HG03045 (cell line): ENCODE results near the gene WHAMM.
"Not testable (repeated sequence)": the region's sequence is repeated elsewhere in the genome, so short reads cannot be mapped to it uniquely, and the experiment has no call there.

Source experiments
- ATAC-seq: cut with Tn5 transposase; IDR thresholded peaks from one replicate; pipeline ENCODE4 v1.9.1; 2021; ENCODE audit warnings: mild to moderate bottlenecking, moderate library complexity; ENCODE audit not compliant: unreplicated experiment

The WHAMM gene

DNA sequence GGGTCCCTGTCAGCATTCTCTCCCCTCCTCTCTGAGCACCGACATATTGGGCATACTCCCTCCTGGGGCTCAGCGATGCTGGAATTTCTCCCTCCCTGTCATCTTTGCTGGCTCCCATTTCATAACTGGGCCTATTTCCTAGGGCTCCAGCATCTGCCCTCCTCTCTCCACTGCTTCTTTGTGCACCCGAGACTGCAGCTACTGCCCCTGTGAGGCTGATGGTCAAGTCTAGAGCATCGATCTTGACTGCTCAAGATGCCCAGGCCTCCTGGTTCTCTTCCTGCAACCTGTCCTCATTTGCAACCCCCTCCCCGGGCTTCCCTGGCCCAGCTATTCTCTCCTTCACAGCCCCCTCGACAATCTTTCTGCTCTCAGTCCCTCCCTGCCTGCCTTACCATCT lies 53.5 kb downstream of the WHAMM start:
- ATAC-seq: no peak

DNA sequence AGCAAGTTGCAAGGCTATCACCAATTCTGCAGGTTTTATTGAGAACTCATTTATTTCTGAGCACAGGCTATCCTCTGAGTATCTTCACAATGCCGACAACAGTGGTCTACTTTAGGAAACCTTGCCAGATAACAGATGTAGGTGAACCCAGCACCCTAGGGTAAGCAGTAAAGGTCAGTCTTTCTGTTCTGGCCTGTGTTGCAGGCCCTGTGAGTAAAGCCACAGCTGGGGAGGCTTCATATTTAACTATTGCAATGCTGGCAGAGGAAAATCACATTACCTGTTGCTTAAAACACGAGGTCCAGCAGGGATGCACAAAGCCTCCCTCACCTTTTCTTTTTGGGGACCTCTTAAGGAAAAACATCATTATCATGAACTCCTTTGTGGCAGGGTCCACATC lies 55.5 kb downstream of the WHAMM start:
- no peak for ATAC-seq

DNA sequence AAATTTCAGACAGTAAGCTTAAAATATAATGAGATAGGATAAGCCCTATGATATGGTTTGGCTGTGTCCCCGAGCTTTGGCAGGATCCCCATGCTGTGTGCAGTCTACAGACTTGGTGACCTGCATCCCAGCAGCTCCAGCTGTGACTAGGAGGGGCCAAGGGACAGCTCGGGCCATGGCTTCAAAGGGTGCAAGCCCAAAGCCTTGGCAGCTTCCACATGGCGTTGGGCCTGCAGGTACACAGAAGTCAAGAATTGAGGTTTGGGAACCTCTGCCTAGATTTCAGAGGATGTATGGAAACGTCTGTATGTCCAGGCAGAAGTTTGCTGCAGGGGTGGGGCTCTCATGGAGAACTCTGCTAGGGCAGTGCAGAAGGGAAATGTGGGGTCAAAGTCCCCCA lies 56.2 kb downstream of the WHAMM start:
- ATAC-seq: not testable (repeated sequence)

DNA sequence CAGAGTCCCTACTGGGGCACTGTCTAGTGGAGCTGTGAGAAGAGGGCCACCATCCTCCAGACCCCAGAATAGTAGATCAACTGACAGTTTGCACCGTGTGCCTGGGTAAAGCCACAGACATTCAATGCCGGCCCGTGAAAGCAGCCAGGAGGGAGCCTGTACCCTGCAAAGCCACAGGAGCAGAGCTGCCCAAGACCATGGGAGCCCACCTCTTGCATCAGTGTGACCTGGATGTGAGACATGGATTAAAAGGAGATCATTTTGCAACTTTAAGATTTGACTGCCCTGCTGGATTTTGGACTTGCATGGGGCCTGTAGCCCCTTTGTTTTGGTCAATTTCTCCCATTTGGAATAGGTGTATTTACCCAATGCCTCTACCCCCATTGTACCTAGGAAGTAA lies 56.6 kb downstream of the WHAMM start:
- not testable (repeated sequence) for ATAC-seq

DNA sequence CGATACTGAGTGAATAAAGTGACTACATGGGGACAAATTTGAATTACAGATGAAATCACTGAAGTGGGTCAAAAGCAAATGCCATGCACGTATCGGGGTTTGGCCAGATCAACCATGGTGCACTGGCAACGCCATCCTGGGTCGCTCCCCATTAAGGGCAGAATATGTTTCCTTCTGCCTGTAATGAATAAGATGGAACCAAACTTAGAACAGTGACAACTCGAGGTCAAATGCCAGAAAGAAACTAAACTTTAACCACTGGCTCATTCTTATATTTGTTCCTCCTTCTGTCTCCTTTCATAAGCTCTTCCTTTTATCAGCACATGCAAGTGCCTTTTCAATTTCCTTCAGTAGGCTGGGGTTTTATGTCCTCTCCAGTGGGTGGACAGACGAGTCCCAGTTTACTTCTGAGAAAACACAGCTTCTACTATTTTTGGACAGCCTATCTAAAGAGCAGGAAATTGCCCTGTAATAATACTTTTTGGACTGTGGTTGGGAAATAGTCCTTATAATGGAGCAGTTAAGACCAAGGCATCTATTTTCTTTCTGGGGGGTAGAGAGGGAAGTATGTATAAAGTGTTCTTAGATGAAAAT lies 61.4 kb downstream of the WHAMM start:
- no peak for ATAC-seq

DNA sequence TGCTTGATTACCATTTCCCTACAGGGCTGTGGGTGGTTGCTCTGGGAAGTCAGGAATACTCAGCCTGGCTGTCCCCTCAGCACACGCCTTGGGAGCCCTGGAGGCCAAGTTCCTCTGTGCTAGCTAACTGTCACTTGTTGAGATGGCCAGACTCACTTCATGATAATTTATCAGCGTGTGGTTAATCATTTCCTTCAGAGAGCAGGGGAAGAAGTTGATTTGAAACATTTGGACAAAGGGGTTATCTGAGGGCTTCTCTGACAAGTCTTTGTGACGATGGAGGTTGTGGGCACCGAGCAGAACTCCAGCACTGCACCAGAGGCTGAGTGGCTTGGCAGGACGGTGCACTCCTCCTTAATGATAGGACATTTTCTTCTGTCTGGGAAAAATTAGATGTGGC lies 61.9 kb downstream of the WHAMM start:
- ATAC-seq: no peak

DNA sequence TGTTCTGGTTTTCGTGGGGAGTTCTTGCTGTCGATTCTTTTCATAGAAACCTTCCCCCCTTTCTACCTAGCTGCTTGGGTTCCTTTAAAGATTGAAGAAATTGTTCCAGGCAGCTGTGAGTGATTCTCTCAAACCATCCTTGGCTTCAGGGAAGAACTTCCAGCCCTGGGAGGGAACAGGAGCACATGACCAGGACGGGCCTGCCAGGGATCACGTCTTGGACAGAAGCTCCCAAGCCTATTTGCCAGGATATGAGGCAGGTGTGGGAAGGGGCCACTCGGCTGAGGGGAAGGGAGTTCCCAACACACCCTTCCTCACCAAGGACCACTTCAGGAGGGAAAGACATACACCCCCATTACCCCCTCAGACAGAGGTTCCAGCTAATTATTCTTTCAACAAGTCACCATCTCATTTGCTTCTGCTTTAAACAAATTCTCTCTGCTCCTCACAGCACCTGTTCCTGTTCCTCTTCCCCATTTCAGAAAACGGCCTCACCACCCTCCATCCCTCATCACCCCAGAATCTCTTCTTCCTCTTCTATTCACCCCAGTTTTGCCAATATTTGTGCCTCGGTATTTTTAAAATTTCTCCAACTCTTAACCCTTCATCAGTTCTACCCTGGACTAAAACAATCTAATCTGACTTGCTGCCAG lies 62.5 kb downstream of the WHAMM start:
- ATAC-seq: no peak

DNA sequence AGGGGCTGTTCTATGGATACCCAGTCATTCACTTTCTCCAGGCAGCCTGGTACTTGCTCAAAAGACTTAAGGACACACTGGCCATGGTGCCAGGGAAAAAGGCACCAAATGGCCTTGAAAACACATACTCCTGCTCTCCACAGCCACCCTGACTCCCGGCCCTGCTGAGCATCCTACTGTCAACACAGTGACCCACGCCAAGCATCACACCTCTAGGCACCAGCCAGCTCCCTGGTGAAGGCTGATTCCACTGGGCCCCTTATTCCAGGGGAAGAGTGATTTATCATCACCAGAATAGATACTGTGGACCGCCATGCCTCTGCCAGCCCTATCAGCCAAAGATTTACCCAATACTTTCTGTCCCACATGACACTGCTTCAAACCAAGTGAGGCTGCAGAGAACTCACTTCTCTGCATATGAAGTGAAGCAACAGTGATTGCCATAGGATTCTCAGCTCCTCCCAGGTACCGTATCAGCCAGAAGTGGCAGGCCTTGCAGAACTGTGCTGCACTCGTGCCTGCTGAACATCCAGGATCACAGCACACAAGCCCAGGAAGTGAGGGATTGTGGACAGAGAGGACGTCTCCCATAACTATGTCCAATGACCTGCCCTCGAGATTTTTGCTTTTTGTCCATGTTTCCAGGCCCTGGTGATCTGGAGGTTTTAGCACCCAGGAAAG lies 63.7 kb downstream of the WHAMM start:
- ATAC-seq: no peak

DNA sequence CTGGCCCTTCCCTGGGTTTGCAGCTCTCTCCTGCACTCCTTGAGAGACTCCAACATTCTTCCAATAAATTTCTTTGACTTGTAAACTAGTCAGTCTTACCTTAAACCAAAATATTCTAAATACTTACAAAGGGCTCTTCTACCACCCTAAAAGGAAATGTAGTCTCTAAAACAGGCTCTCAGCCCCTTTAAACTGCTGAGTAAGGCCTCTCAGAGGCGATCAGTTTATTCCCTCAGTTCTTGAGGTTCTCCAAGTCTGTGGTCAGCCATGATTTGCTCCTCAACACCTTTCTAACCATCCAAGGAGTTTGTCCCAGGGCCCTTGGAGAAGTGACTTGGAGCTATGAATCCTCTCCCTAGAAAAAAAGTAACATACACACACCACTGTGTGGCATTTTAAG lies 64.8 kb downstream of the WHAMM start:
- no peak for ATAC-seq

DNA sequence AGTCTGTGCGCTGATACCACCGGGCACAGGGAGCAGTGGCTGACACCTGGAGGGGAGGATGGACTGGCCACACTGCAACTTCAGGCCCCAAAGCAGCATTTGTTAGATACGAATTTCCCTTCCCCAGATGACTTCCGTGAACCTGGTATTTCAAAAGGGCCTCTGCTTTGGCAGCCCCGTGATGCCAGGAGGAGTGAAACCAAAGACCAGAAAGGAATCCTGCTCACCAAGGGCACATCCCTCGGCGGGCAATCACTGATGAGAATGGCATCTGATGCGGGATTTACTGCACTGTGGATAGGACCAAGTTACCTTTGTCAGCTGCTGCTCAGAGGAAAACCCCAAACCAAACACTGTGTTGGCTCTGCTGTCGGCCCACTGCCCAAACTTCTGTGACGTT lies 65.5 kb downstream of the WHAMM start:
- ATAC-seq: no peak

DNA sequence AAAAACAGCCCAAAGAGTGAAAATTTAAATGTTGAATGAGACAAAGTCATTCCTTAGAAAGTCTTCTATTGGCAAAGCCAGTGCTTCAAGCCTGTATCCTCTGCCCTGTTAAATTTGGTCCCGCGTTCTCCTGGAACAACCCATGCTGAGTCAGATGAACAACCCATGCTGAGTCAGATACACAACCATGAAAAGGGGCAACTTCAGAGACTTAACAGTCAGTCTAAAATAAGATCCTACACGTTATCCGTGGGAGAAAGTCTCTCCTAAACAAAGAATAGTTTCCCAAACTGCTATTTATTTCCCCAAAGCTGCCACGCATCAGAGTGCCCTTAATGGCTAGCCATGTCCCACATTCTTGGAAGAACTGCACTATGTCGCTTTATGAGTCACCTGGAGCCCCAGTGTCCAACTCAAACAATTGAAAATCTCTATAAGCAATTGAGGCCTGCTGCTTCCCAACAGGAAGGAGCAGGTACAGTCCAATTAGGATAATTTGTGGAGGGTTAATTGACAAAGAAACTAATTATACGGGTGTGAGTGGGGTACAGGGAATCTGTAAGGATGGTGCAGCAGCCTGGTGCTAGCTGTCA lies 66.1 kb downstream of the WHAMM start:
- no peak for ATAC-seq

DNA sequence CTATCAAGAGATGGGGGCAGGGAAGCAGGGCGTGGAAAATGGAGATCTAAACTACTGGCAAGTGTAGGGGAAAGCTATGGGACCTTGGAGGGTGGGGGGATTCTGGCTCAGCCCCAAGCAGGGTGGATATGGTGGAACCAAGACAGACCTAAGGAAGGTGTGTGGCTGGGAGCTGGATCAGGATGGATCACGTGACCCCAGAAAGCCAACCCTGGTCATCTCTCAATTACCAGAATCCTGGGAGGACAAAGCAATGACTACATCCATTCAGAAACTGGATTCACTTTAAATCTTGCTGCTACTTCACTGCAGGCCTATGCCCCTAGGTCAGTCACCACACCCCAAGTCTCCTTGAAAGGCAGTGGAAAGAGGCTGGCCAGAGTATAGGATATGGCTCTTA lies 68.4 kb downstream of the WHAMM start:
- no peak for ATAC-seq

DNA sequence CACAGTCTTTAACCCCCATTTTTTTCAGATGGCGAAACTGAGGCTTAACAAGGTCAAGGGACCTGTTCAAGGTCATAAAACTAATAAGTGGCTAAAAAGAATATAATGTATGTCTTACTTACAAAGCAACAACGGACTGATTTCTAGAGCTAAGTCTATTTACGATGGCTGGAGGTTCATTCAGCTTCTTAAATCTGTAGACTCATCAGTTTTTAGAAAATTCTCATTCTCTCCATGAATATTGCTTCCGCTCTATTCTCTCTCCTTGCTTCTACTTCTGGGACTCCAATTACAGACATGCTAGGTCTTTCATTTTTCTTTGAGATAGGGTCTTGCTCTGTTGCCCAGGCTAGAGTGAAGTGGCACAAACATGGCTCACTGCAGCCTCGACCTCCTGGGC lies 68.9 kb downstream of the WHAMM start:
- no peak for ATAC-seq

DNA sequence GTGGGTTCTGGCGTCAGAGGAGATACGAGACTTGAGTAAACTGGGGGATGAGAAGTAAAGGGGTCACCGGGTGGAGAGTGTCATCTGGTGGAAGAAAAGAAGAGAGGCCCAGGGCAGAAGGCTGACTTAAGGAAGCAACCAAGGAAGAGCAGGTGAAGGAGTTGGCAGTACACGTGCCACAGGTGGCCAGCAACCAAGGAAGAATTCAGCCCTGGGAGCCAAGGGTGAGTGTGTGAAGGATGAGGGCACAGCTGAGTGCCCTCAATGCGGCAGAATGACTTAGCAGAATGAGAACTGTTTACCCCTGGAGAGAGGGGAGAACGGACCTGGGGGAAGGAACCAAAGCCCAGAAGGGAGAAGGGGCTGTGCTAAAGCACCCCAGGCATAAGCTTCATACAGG lies 71.3 kb downstream of the WHAMM start:
- no peak for ATAC-seq

DNA sequence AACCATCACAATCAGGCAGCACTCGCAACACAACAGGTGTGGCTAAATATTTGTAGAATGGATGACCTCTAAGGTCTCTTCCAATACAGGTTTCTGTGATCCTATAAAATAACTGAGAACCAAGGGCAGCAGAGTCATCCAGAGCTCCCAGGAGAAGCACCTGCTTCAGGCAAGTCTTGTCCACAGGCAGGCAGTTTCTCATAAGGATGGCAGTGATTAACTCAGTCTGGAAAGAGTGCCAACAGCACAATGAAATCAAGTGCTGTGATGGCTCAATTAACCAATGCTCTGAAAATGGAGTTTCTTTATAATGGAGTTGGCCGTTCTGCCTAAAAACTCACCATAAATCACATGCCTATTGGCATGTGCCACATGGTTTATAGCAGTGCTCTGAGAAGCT lies 72.3 kb downstream of the WHAMM start:
- no peak for ATAC-seq

DNA sequence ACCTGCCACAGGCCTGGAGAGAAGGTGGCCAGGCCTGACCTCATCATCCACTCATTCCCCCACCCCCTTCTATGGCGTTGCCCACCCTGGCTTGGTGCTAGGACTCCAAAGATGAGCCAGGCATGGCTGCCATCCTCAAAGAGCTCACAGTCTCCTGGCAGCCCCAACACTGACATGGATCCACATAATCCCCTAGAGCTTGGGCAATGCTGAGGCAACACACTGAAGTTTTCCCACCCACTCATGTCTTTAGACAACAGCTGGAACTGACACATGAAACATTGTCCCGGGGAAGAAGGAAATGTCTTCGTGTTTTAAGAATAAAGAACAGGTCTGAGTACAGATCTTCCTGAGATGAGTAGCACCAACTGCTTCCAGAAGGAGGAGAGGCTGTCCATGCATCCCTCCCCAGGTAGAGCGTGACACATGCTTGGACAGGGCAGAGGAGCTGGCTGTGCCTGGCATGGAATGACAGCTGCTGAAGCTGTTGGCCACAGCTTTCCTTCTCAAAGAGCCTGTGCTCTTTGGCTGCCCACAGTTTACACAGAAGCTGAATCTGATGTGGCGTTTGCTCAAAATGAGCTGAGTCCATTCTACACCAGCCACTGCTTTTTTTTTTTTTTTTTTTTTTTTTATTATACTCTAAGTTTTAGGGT lies 73.0 kb downstream of the WHAMM start:
- ATAC-seq: no peak
